Panc1 (cell line): ENCODE data around the gene NUP50. TPM values are rescaled to one million over a fixed set of nuclear protein-coding genes. Genes with fewer than 3 reads are reported as not detected.

Experiments used
- ATAC-seq: fragments of 200-7000 bp; cut with Tn5 transposase; 2 replicates; pipeline ENCODE4 v1.9.1; 2020; ENCODE audit warnings: mild to moderate bottlenecking, moderate library complexity
- BruUV-seq: library from RNA; stranded (reverse); fragments of 400-500 nt; replicated peaks from 2 replicates; lab custom pipeline; 2021; lab: Mats Ljungman, UMichigan
- CTCF ChIA-PET: fragments of 300-600 bp; sonication (Branson Sonifier 250); formaldehyde crosslinking; loops from one replicate; lab custom pipeline; 2022; ENCODE audit warnings: antibody characterized with exemption; lab: Charles Lee
- POLR2A ChIA-PET: fragments of 300-600 bp; sonication (Branson Sonifier 250); formaldehyde crosslinking; loops from one replicate; lab custom pipeline; 2022; ENCODE audit warnings: antibody characterized with exemption; lab: Charles Lee
- DNase-seq: peaks from one replicate; pipeline ENCODE4 v3.0.0-alpha.2; 2010; ENCODE audit warnings: low read depth, low spot score
- H3K27ac ChIP-seq: 2 replicates; pipeline ENCODE4 v1.5.1; 2011; ENCODE audit warnings: mild to moderate bottlenecking, low read length, inconsistent platforms
- H3K27me3 ChIP-seq: fragments of 200-500 bp; sonication (Bioruptor generic); 2 replicates; pipeline ENCODE4 v1.6.0; 2014; ENCODE audit warnings: low read length, inconsistent platforms; ENCODE audit not compliant: control insufficient read depth, insufficient read depth
- H3K36me3 ChIP-seq: fragments of 200-500 bp; sonication (Bioruptor generic); 2 replicates; pipeline ENCODE4 v1.5.1; 2014; ENCODE audit warnings: inconsistent platforms, mild to moderate bottlenecking, low read length, moderate library complexity; ENCODE audit not compliant: control insufficient read depth, insufficient read depth
- H3K4me1 ChIP-seq: 2 replicates; pipeline ENCODE4 v1.5.1; 2011; ENCODE audit warnings: inconsistent platforms, mild to moderate bottlenecking, low read length, moderate library complexity; ENCODE audit not compliant: control insufficient read depth, insufficient read depth
- H3K4me3 ChIP-seq, 2 experiments: 2 replicates each; pipeline ENCODE4 v1.5.1; 2011 to 2012; ENCODE audit warnings: low read depth in 2 of 2, low read length in 2 of 2, mild to moderate bottlenecking in 2 of 2, inconsistent platforms in 1 of 2, moderate library complexity in 1 of 2
- H3K9me3 ChIP-seq: fragments of 200-500 bp; sonication (Bioruptor generic); 2 replicates; pipeline ENCODE4 v1.5.1; 2014; ENCODE audit warnings: low read depth, mild to moderate bottlenecking, inconsistent platforms, low read length, moderate library complexity; ENCODE audit not compliant: control insufficient read depth, insufficient read depth
- POLR2AphosphoS5 ChIP-seq: IDR thresholded peaks from 2 replicates; pipeline ENCODE4 v1.6.1; 2012; ENCODE audit warnings: mild to moderate bottlenecking, low read depth, low read length, moderate library complexity
- SIN3A ChIP-seq: IDR thresholded peaks from 2 replicates; pipeline ENCODE4 v1.6.1; 2012; ENCODE audit warnings: low read depth, mild to moderate bottlenecking, low read length, moderate library complexity, borderline replicate concordance; ENCODE audit not compliant: insufficient read depth
- TCF7L2 ChIP-seq: IDR thresholded peaks from 2 replicates; pipeline ENCODE4 v1.6.1; 2011; ENCODE audit warnings: mild to moderate bottlenecking, low read depth, low read length, inconsistent platforms
- in situ Hi-C: cut with HindIII; loops from 2 replicates; pipeline ENCODE4 v1.10.0; 2016; ENCODE audit warnings: low sequenced_read_pairs, low pct_unique_long_range_greater_than_20kb
- intact Hi-C: fragments of 100-400 bp; cut with micrococcal nuclease; formaldehyde crosslinking; loops from one replicate; pipeline ENCODE4 v1.10.0; 2022; ENCODE audit not compliant: unreplicated experiment
- total RNA-seq: library from RNA; stranded (reverse); gene quantifications from one replicate; pipeline ENCODE4 v1.2.1, GENCODE V29; 2021; ENCODE audit not compliant: unreplicated experiment
- TF ChIP-seq, protein P1 (sequence below): fragments of 450-650 bp; IDR thresholded peaks from 2 replicates; pipeline ENCODE4 v1.5.1; 2017; ENCODE audit warnings: mild to moderate bottlenecking
- TF ChIP-seq, protein P2 (sequence below), 2 experiments: IDR thresholded peaks; 2 replicates each; pipeline ENCODE4 v1.6.1; 2011 to 2012; ENCODE audit warnings: low read depth in 2 of 2, control low read depth in 1 of 2, low read length in 1 of 2, mild to moderate bottlenecking in 1 of 2, moderate library complexity in 1 of 2; ENCODE audit not compliant: insufficient read depth in 1 of 2

Gene NUP50
- total RNA-seq, 1 experiment from 2014 or later, result 52.1 TPM

DNA sequence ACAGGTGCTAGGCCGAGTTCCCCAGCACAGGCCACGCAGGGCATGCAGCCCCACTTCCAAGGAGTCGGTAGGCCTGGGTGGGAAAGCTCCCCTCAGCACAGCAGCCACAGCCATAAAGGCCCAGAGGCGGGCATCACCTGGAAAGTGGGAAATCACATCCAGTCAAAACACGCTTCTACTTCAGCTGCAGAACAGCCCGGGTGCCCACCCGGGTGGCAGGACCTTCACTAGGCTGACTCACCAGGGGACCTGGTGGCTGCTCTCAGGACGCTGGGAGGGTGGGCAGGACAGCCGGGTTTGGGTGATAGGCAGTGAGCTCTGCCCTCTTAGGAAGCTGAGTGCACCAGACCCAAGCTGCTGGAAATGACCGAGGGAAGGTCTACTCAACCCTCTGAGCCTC is 69.7 kb downstream of the NUP50 start:
- no peaks in the 10 kb centered on the region for H3K9me3 ChIP-seq
- intact Hi-C loops (no loop called here), in situ Hi-C loops (no loop called here)
- ATAC-seq (no peak), DNase-seq (no peak)
- no TSS peak for BruUV-seq
- CTCF ChIA-PET, result interaction anchor here (0.6 kb wide), 1 partner anchor 21 kb away, joined by 3 read pairs; no protein-coding TSS in a partner anchor
- no peaks in the 10 kb centered on the region for H3K4me1 ChIP-seq
- H3K36me3 ChIP-seq, result no peaks in the 10 kb centered on the region
- POLR2A ChIA-PET, result no interaction called here
- no peak overlapping the region for H3K4me3 ChIP-seq
- H3K27me3 ChIP-seq, result no peaks in the 10 kb centered on the region
- H3K27ac ChIP-seq, result no peak overlapping the region
- TF ChIP-seq, protein P1, sequence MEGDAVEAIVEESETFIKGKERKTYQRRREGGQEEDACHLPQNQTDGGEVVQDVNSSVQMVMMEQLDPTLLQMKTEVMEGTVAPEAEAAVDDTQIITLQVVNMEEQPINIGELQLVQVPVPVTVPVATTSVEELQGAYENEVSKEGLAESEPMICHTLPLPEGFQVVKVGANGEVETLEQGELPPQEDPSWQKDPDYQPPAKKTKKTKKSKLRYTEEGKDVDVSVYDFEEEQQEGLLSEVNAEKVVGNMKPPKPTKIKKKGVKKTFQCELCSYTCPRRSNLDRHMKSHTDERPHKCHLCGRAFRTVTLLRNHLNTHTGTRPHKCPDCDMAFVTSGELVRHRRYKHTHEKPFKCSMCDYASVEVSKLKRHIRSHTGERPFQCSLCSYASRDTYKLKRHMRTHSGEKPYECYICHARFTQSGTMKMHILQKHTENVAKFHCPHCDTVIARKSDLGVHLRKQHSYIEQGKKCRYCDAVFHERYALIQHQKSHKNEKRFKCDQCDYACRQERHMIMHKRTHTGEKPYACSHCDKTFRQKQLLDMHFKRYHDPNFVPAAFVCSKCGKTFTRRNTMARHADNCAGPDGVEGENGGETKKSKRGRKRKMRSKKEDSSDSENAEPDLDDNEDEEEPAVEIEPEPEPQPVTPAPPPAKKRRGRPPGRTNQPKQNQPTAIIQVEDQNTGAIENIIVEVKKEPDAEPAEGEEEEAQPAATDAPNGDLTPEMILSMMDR, result no peak
- TF ChIP-seq POLR2AphosphoS5 (no peak), TCF7L2 (no peak), SIN3A (no peak)
- TF ChIP-seq, protein P2, sequence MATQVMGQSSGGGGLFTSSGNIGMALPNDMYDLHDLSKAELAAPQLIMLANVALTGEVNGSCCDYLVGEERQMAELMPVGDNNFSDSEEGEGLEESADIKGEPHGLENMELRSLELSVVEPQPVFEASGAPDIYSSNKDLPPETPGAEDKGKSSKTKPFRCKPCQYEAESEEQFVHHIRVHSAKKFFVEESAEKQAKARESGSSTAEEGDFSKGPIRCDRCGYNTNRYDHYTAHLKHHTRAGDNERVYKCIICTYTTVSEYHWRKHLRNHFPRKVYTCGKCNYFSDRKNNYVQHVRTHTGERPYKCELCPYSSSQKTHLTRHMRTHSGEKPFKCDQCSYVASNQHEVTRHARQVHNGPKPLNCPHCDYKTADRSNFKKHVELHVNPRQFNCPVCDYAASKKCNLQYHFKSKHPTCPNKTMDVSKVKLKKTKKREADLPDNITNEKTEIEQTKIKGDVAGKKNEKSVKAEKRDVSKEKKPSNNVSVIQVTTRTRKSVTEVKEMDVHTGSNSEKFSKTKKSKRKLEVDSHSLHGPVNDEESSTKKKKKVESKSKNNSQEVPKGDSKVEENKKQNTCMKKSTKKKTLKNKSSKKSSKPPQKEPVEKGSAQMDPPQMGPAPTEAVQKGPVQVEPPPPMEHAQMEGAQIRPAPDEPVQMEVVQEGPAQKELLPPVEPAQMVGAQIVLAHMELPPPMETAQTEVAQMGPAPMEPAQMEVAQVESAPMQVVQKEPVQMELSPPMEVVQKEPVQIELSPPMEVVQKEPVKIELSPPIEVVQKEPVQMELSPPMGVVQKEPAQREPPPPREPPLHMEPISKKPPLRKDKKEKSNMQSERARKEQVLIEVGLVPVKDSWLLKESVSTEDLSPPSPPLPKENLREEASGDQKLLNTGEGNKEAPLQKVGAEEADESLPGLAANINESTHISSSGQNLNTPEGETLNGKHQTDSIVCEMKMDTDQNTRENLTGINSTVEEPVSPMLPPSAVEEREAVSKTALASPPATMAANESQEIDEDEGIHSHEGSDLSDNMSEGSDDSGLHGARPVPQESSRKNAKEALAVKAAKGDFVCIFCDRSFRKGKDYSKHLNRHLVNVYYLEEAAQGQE (IDR thresholded peaks at IDR 0.05; ENCODE audit: insufficient read depth in 1 of 2, low read depth in 2 of 2, low read length in 1 of 2), result no peak

DNA sequence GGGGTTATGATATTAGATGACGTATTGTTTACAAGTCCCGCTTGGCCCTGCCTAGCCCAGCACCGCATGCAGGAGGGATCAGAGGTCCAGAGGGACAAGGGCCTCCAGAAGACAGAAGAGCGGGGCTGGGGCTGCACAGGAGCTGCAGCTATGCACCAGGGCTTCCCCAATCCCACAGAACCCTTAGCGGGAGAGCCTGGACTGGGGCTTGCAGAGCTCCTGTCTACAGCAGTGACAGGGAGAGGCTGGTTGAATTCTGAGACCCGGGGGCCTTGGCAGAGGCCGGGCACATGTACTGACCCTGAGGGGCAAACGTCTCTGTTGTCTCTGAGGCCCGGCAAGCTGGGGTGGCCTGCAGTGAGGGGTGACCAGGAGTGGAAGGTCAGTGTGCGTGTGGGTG is 70.1 kb downstream of the NUP50 start:
- ChIA-PET POLR2A (no interaction called here), CTCF (interaction anchor here (0.6 kb wide), 1 partner anchor 21 kb away, joined by 3 read pairs; no protein-coding TSS in a partner anchor)
- intact Hi-C loops (no loop called here), in situ Hi-C loops (no loop called here)
- Histone ChIP-seq H3K36me3 (no peaks in the 10 kb centered on the region), H3K4me3 (no peak overlapping the region), H3K4me1 (no peaks in the 10 kb centered on the region), H3K9me3 (no peaks in the 10 kb centered on the region), H3K27ac (no peak overlapping the region), H3K27me3 (no peaks in the 10 kb centered on the region)
- DNase-seq (no peak), ATAC-seq (no peak)
- TF ChIP-seq TCF7L2 (no peak), SIN3A (no peak), POLR2AphosphoS5 (no peak)
- TF ChIP-seq, protein P2 (IDR thresholded peaks at IDR 0.05; ENCODE audit: insufficient read depth in 1 of 2, low read depth in 2 of 2, low read length in 1 of 2), result no peak
- TF ChIP-seq, protein P1, result no peak
- BruUV-seq, result no TSS peak
